ENCODE data around the gene KAT2A.

Gene KAT2A

DNA sequence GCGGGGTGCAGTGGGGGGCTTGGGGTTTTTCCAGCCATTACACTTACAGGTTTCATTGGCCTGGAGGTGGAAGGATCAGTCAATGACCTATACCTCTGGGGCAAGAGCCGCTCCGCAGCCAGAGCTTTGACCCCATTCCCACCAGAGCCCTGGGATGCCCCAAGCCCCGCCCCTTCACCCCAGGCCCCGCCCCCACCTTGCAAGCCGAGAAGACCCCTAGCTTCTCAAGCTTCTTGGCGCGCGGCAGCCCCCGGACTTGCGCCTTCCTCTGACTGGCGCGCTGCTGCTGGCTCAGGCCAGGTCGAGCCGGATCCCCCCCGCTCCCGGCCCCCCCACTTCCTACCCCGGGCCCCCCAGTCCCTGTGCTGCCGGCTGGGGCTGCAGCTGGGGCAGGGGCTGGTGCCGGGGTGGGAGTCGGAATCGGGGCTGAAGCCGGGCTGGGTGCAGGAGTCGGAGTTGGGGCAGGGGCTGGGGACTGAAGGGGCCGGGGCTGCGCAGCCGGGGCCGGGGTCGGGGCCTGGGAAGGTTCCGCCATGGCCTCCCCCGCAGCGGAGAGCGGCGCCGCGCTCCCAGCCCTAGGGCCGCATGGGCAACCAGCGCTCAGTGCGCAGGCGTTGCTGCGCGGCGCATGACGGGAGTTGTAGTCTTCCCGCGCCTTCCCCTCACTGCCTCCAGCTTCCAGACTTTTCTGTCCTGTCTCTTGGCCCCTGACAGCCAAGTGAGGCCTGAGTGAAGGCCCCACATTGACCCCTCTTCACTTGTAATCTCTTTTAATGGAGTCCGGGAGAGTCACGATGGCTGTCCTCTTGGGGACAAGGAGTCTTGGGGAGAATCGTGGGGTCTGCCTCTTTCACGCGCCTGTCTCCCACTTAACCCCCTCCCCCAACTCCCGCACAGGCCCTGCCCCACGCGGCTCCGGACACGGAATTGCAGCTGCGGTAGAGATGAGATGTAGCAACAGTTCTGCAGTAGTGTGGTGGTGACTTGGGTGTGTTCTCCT, at the start of gene KAT2A:
KAT2A (minus strand) TSS at position 598 of the 1,000 bp plus-strand sequence; CDS start at position 535, 63 bp downstream.
- ChIA-PET POLR2A (interaction anchor here (0.5 to 1.4 kb wide), 4 partner anchors 8 to 35 kb away, joined by 3 to 4 read pairs (median 4); partner anchors contain the start of gene ZNF385C), CTCF (interaction anchor here (0.9 to 25.6 kb wide), 12 partner anchors 9 to 268 kb away, joined by 3 to 451 read pairs (median 4); partner anchors contain the start of genes CNP, DHX58, DNAJC7 and NKIRAS2)
- no peak for DNase-seq (ENCODE audit: low read depth, low spot score)
- peak within 1 kb of the TSS; percentile 62 for H3K4me3 ChIP-seq (ENCODE audit: low read depth, low read length)
- no peak for TF ChIP-seq CTCF (IDR thresholded peaks at IDR 0.05; ENCODE audit: insufficient read depth, low read length, missing control alignments)

DNA sequence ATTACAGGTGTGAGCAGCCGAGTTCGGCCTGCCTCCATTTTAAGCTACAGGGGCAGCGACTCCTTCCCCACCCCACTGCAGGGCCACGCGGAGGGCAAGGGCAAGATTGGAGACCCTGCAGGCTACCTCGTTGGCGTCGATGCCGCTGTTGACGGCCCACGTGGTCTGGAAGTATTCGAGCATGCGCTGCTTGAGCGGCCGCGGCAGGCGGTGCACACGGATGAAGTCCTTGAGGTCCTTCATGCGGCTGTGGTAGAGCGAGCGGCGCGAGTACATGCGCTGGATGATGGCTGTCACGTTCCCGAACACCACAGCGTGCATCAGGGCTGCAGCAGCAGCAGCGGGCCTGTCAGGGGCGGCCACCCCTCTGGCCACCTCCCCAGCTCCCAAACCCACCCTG, 48.2 kb upstream of the KAT2A start:
- POLR2A ChIA-PET = no interaction called here
- no peak for TF ChIP-seq CTCF (IDR thresholded peaks at IDR 0.05; ENCODE audit: insufficient read depth, low read length, missing control alignments)
- CTCF ChIA-PET = no interaction called here
- H3K4me3 ChIP-seq (ENCODE audit: low read depth, low read length) = no peak overlapping the region
- no peak for DNase-seq (ENCODE audit: low read depth, low spot score)

- H3K4me3 ChIP-seq (ENCODE audit: low read depth, low read length) = no peak overlapping the region
- POLR2A ChIA-PET = no interaction called here
- DNase-seq (ENCODE audit: low read depth, low spot score) = no peak
- CTCF ChIA-PET = interaction anchor here (1.0 to 1.3 kb wide), 2 partner anchors 12 to 14 kb away, joined by 4 read pairs; partner anchors contain the start of gene RAB5C
- no peak for TF ChIP-seq CTCF (IDR thresholded peaks at IDR 0.05; ENCODE audit: insufficient read depth, low read length, missing control alignments)
Measured at GRCh38 chr17:42167807-42168206, 46.6 kb upstream of the KAT2A start.

DNA sequence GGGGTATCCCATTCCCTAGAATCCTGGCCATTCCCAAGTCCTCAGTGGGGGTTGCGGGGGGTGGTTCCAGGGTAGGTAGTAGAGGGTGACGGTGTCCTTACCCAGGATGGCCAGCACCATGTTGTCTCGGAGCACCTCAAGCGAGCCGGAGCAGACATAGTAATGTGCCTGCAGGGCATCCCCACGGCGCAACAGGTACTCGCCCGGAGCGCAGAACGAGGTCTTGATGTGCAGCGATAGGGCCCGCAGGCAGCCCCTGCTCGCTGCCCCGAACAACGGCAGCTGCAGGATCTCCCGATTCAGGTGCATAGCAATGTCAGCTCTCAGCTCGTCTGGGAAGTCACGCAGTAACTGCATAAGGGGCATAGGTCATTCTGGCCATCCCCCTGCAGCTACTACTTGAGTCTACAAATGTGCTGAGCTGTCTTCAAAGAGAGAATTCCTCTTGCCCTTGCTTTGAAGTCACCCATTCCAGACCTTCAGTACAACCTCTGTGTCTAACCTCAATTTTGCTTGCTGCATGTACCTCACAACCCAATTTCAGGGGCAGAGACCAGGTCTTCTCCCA, 45.1 kb upstream of the KAT2A start:
- no peak for TF ChIP-seq CTCF (IDR thresholded peaks at IDR 0.05; ENCODE audit: insufficient read depth, low read length, missing control alignments)
- no peak overlapping the region for H3K4me3 ChIP-seq (ENCODE audit: low read depth, low read length)
- ChIA-PET POLR2A (no interaction called here), CTCF (interaction anchor here (1.3 kb wide), 1 partner anchor 11 kb away, joined by 4 read pairs; the partner anchor contains the start of gene RAB5C)
- no peak for DNase-seq (ENCODE audit: low read depth, low spot score)

DNA sequence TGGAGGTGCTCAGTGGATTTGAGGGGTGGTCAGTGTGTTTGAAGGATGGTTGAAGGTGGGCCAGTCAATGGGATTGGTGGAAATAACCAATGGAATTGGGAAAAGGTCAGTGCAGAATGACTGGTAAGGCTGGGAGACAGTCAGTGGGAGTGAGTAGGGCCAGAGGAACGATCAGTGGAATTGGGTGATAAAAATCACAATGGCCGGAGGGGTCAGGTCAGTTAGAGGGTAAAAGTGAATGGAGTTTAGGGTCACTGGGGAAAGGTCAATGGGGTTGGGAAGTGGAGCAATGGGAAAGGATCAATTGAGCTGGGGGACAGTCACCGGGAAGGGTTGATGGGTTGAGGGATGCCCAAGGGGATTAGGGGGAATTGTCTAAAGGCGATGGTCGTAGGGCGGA, 44.6 kb upstream of the KAT2A start:
- no peak for DNase-seq (ENCODE audit: low read depth, low spot score)
- no peak for TF ChIP-seq CTCF (IDR thresholded peaks at IDR 0.05; ENCODE audit: insufficient read depth, low read length, missing control alignments)
- H3K4me3 ChIP-seq (ENCODE audit: low read depth, low read length) = no peak overlapping the region
- ChIA-PET POLR2A (no interaction called here), CTCF (no interaction called here)

Measured in AG04449 (cell line).